ENCODE data around the gene PAGE1. TPM values are rescaled to one million over a fixed set of nuclear protein-coding genes. Genes with fewer than 3 reads are reported as not detected.

Gene PAGE1
- total and polyA plus RNA-seq, 7 donors, result not detected

GRCh38 chrX:49701323-49701722 is 5.5 kb upstream of the PAGE1 start:
- intact Hi-C loops (cut with DNase I), result no loop called here
- H3K9me3 ChIP-seq, result no peaks in the 10 kb centered on the region
- H3K27me3 ChIP-seq, result no peaks in the 10 kb centered on the region
- no peaks in the 10 kb centered on the region for H3K4me1 ChIP-seq
- H3K27ac ChIP-seq, result no peak overlapping the region
- H3K36me3 ChIP-seq, result no peaks in the 10 kb centered on the region
- no peak for DNase-seq
- H3K4me3 ChIP-seq, result no peak overlapping the region
- no peak for TF ChIP-seq POLR2AphosphoS5 (IDR thresholded peaks at IDR 0.05)

GRCh38 chrX:49675075-49675719 is 20.6 kb downstream of the PAGE1 start:
- Histone ChIP-seq H3K9me3 (no peaks in the 10 kb centered on the region), H3K27ac (no peak overlapping the region), H3K36me3 (no peaks in the 10 kb centered on the region), H3K4me3 (no peak overlapping the region), H3K4me1 (no peaks in the 10 kb centered on the region), H3K27me3 (no peaks in the 10 kb centered on the region)
- DNase-seq, result no peak
- WGBS, 2 donors, result 93 to 98% methylated on average over 2 of the region's 2 CpGs
- intact Hi-C loops (cut with DNase I), result no loop called here
- TF ChIP-seq EP300 (IDR thresholded peaks at IDR 0.05) (no peak), CTCF (IDR thresholded peaks at IDR 0.05) (no peak), POLR2A (IDR thresholded peaks at IDR 0.05) (no peak), POLR2AphosphoS5 (IDR thresholded peaks at IDR 0.05) (no peak)

- Histone ChIP-seq H3K4me1 (no peaks in the 10 kb centered on the region), H3K4me3 (no peak overlapping the region), H3K36me3 (no peaks in the 10 kb centered on the region), H3K27ac (no peak overlapping the region), H3K27me3 (no peaks in the 10 kb centered on the region), H3K9me3 (no peaks in the 10 kb centered on the region)
- no peak for DNase-seq
- 92 to 94% methylated on average over 12 of the region's 12 CpGs for WGBS, 2 donors
- TF ChIP-seq CTCF (IDR thresholded peaks at IDR 0.05) (no peak), POLR2AphosphoS5 (IDR thresholded peaks at IDR 0.05) (no peak), EP300 (IDR thresholded peaks at IDR 0.05) (no peak), POLR2A (IDR thresholded peaks at IDR 0.05) (no peak)
- intact Hi-C loops (cut with DNase I), result no loop called here
These were observed 22.4 kb downstream of the PAGE1 start for GRCh38 chrX:49673394-49673793.

GRCh38 chrX:49664824-49665223 is 31.0 kb downstream of the PAGE1 start:
- 87 to 94% methylated on average over 10 of the region's 10 CpGs for WGBS, 2 donors
- intact Hi-C loops (cut with DNase I), result no loop called here
- Histone ChIP-seq H3K9me3 (peaks cover 0 to 5% (median 0%) of the 10 kb centered on the region in 4 donors), H3K36me3 (no peaks in the 10 kb centered on the region), H3K4me3 (no peak overlapping the region), H3K4me1 (no peaks in the 10 kb centered on the region), H3K27ac (no peak overlapping the region), H3K27me3 (no peaks in the 10 kb centered on the region)
- DNase-seq, result no peak
- TF ChIP-seq EP300 (IDR thresholded peaks at IDR 0.05) (no peak), POLR2A (IDR thresholded peaks at IDR 0.05) (no peak), POLR2AphosphoS5 (IDR thresholded peaks at IDR 0.05) (no peak)

- no peak for TF ChIP-seq POLR2AphosphoS5 (IDR thresholded peaks at IDR 0.05)
- TF ChIP-seq POLR2A (IDR thresholded peaks at IDR 0.05), result no peak
- TF ChIP-seq CTCF (IDR thresholded peaks at IDR 0.05), result no peak
- TF ChIP-seq EP300 (IDR thresholded peaks at IDR 0.05), result no peak
- intact Hi-C loops (cut with DNase I), result no loop called here
- H3K27me3 ChIP-seq, result no peaks in the 10 kb centered on the region
- H3K36me3 ChIP-seq, result no peaks in the 10 kb centered on the region
- WGBS, 2 donors, result 94 to 97% methylated on average over 4 of the region's 4 CpGs
- no peak overlapping the region for H3K4me3 ChIP-seq
- no peaks in the 10 kb centered on the region for H3K4me1 ChIP-seq
- DNase-seq, result no peak
- H3K9me3 ChIP-seq, result no peaks in the 10 kb centered on the region
- no peak overlapping the region for H3K27ac ChIP-seq
These were observed 33.9 kb downstream of the PAGE1 start for GRCh38 chrX:49661881-49662280.

- Histone ChIP-seq H3K4me3 (no peak overlapping the region), H3K36me3 (no peaks in the 10 kb centered on the region), H3K27ac (no peak overlapping the region), H3K4me1 (no peaks in the 10 kb centered on the region), H3K27me3 (no peaks in the 10 kb centered on the region), H3K9me3 (no peaks in the 10 kb centered on the region)
- DNase-seq, result no peak
- intact Hi-C loops (cut with DNase I), result no loop called here
- 69 to 71% methylated on average over 4 of the region's 4 CpGs for WGBS, 2 donors
- TF ChIP-seq CTCF (IDR thresholded peaks at IDR 0.05), result no peak
- no peak for TF ChIP-seq POLR2A (IDR thresholded peaks at IDR 0.05)
- no peak for TF ChIP-seq EP300 (IDR thresholded peaks at IDR 0.05)
- no peak for TF ChIP-seq POLR2AphosphoS5 (IDR thresholded peaks at IDR 0.05)
These were observed 36.0 kb downstream of the PAGE1 start for GRCh38 chrX:49659771-49660170.

All from sigmoid colon (tissue), 7 donors.